MM.1S (cell line): ENCODE data around the gene NUDT15.

Experiments used
- EZH2 ChIP-seq: fragments of 300-600 bp; sonication (generic); optimal IDR thresholded peaks from 2 replicates; pipeline ENCODE3; 2017; ENCODE audit warnings: low read depth, mild to moderate bottlenecking, antibody characterized with exemption, low read length, mixed read lengths
- EZH2phosphoT487 ChIP-seq: fragments of 300-600 bp; sonication (generic); IDR thresholded peaks from 2 replicates; pipeline ENCODE4 v1.6.1; 2018; ENCODE audit warnings: antibody characterized with exemption, low read length
- TF ChIP-seq, protein P1 (sequence below): fragments of 300-600 bp; sonication (generic); IDR thresholded peaks from 2 replicates; pipeline ENCODE4 v1.5.1; 2016; ENCODE audit warnings: antibody characterized with exemption, low read length, mixed read lengths

DNA sequence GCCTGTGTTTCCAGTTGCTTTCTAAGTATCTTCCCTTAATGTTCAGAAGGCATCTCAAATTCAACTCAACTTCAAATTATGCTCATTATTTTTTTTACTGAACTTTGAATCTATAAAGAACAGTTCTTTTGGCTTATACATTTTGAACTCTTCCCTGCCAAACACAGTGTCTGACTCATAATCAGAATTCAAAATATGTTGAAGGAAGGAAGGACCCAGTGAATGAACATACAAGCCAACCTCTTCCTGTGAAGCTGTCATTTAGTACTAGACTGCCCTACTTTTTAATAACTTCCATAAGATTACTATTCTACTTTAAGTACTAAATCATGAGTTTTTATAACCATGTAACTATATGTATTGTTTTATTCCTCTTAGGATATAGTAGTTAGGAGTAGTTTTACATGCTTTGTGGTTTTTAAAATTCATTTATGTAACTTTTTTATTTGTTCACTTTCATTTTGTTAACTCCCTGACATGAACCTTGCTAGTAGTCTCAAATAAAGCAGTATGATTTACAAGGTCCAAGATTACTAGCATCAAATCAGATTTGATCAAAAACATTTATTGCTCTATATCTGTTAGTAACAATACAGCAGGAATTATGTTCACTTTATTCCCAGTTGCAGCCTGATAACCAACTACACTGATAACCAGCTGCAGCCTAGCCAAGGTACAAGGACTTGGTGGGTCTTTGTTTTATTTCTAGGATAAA is 6.4 kb downstream of the NUDT15 start:
- TF ChIP-seq, protein P1, sequence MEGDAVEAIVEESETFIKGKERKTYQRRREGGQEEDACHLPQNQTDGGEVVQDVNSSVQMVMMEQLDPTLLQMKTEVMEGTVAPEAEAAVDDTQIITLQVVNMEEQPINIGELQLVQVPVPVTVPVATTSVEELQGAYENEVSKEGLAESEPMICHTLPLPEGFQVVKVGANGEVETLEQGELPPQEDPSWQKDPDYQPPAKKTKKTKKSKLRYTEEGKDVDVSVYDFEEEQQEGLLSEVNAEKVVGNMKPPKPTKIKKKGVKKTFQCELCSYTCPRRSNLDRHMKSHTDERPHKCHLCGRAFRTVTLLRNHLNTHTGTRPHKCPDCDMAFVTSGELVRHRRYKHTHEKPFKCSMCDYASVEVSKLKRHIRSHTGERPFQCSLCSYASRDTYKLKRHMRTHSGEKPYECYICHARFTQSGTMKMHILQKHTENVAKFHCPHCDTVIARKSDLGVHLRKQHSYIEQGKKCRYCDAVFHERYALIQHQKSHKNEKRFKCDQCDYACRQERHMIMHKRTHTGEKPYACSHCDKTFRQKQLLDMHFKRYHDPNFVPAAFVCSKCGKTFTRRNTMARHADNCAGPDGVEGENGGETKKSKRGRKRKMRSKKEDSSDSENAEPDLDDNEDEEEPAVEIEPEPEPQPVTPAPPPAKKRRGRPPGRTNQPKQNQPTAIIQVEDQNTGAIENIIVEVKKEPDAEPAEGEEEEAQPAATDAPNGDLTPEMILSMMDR: no peak
- TF ChIP-seq EZH2phosphoT487: no peak
- no peak for TF ChIP-seq EZH2
